ENCODE measurements around the gene NEU2.

- TF ChIP-seq NFIC (IDR thresholded peaks at IDR 0.05) (no peak), TAF1 (IDR thresholded peaks at IDR 0.05; ENCODE audit: low read depth) (no peak), EP300 (IDR thresholded peaks at IDR 0.05; ENCODE audit: borderline replicate concordance) (no peak), REST (IDR thresholded peaks at IDR 0.05; ENCODE audit: low read depth) (no peak), ZBTB7A (IDR thresholded peaks at IDR 0.05; ENCODE audit: low read depth) (no peak)
Observed at GRCh38 chr2:233062946-233063268, 30.4 kb downstream of the NEU2 start.
